Loucy (cell line): ENCODE measurements around the gene CCIN.

Experiments
- H2AFZ ChIP-seq: fragments of 200-600 bp; sonication (generic); 2 replicates; pipeline ENCODE4 v1.6.0; 2016; ENCODE audit warnings: antibody characterized with exemption, mild to moderate bottlenecking, low read length, moderate library complexity
- H3F3A ChIP-seq: fragments of 200-600 bp; 2 replicates; pipeline ENCODE4 v1.6.0; 2016; ENCODE audit warnings: antibody characterized with exemption, low read depth, mild to moderate bottlenecking
- H3K27me3 ChIP-seq: fragments of 200-600 bp; sonication (generic); 2 replicates; pipeline ENCODE4 v1.6.1; 2014; ENCODE audit warnings: low read length, mild to moderate bottlenecking; ENCODE audit not compliant: insufficient read depth, poor library complexity, severe bottlenecking
- H3K36me3 ChIP-seq: fragments of 200-600 bp; sonication (generic); 2 replicates; pipeline ENCODE4 v1.6.1; 2016; ENCODE audit warnings: low read length; ENCODE audit not compliant: insufficient read depth
- H3K4me1 ChIP-seq: fragments of 200-600 bp; sonication (generic); 2 replicates; pipeline ENCODE4 v1.5.1; 2014; ENCODE audit warnings: low read length, mild to moderate bottlenecking; ENCODE audit not compliant: insufficient read depth, poor library complexity, severe bottlenecking
- H3K4me2 ChIP-seq: fragments of 200-600 bp; sonication (generic); 2 replicates; pipeline ENCODE4 v1.6.0; 2014; ENCODE audit warnings: antibody characterized with exemption, low read length, low read depth, mild to moderate bottlenecking; ENCODE audit not compliant: poor library complexity, severe bottlenecking
- H3K4me3 ChIP-seq: fragments of 200-600 bp; sonication (generic); 2 replicates; pipeline ENCODE4 v1.5.1; 2014; ENCODE audit warnings: low read length, mild to moderate bottlenecking, mixed read lengths; ENCODE audit not compliant: poor library complexity, severe bottlenecking
- H3K79me2 ChIP-seq: fragments of 200-600 bp; sonication (generic); 2 replicates; pipeline ENCODE4 v1.6.1; 2014; ENCODE audit warnings: low read length; ENCODE audit not compliant: insufficient read depth
- H3K9ac ChIP-seq: fragments of 200-600 bp; sonication (generic); 2 replicates; pipeline ENCODE4 v1.6.0; 2014; ENCODE audit warnings: mild to moderate bottlenecking, low read depth, low read length, moderate library complexity; ENCODE audit not compliant: poor library complexity, severe bottlenecking
- H3K9me2 ChIP-seq: fragments of 200-600 bp; sonication (generic); replicated peaks from 2 replicates; pipeline ENCODE4 v1.6.1; 2016; ENCODE audit warnings: low read depth, low read length, mixed read lengths
- H3K9me3 ChIP-seq: fragments of 200-600 bp; sonication (generic); 2 replicates; pipeline ENCODE4 v1.6.1; 2014; ENCODE audit warnings: mild to moderate bottlenecking, antibody characterized with exemption, low read length, low read depth; ENCODE audit not compliant: insufficient read depth
- H4K20me1 ChIP-seq: fragments of 200-600 bp; sonication (generic); 2 replicates; pipeline ENCODE4 v1.6.0; 2014; ENCODE audit warnings: antibody characterized with exemption, low read length, mild to moderate bottlenecking; ENCODE audit not compliant: insufficient read depth, poor library complexity, severe bottlenecking
- EZH2phosphoT487 ChIP-seq: fragments of 200-600 bp; IDR thresholded peaks from 2 replicates; pipeline ENCODE4 v1.6.1; 2018; ENCODE audit warnings: antibody characterized with exemption, mild to moderate bottlenecking, moderate library complexity, borderline replicate concordance
- TF ChIP-seq, protein P1 (sequence below): fragments of 200-600 bp; sonication (generic); conservative IDR thresholded peaks from 2 replicates; pipeline ENCODE4 v1.5.1; 2014; ENCODE audit warnings: mild to moderate bottlenecking, antibody characterized with exemption, low read length

Gene CCIN

DNA sequence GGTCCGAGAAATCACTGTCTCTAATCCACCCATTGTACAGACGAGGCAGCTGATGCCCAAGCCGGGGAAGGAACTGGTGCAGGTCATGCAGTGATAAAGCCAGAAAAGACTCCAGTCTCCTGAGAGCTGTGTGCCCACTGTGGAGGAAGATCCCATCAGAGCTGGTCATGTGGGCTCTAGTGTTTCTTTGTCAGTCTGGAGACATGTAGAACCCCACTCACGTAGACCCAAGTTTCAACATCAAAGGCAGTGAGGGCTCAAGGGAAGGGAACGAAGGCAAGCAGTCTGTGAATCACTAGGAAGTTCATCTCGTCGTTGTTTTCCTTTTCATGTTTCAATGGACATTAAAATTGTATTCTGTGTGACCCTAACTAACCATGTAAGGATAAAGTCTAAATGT is 47.2 kb upstream of the CCIN start:
- H3K36me3 ChIP-seq, result no peaks in the 10 kb centered on the region; the same call in 1 of the 2 replicates
- H3K27me3 ChIP-seq, result no peaks in the 10 kb centered on the region
- peaks cover 11% of the 10 kb centered on the region for H3K4me1 ChIP-seq
- no peaks in the 10 kb centered on the region for H3K9me2 ChIP-seq
- H3K4me3 ChIP-seq, result no peak overlapping the region
- H3K79me2 ChIP-seq, result no peaks in the 10 kb centered on the region
- H3K9ac ChIP-seq, result no peak overlapping the region
- no peaks in the 10 kb centered on the region for H4K20me1 ChIP-seq
- TF ChIP-seq, protein P1, sequence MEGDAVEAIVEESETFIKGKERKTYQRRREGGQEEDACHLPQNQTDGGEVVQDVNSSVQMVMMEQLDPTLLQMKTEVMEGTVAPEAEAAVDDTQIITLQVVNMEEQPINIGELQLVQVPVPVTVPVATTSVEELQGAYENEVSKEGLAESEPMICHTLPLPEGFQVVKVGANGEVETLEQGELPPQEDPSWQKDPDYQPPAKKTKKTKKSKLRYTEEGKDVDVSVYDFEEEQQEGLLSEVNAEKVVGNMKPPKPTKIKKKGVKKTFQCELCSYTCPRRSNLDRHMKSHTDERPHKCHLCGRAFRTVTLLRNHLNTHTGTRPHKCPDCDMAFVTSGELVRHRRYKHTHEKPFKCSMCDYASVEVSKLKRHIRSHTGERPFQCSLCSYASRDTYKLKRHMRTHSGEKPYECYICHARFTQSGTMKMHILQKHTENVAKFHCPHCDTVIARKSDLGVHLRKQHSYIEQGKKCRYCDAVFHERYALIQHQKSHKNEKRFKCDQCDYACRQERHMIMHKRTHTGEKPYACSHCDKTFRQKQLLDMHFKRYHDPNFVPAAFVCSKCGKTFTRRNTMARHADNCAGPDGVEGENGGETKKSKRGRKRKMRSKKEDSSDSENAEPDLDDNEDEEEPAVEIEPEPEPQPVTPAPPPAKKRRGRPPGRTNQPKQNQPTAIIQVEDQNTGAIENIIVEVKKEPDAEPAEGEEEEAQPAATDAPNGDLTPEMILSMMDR, result no peak
- TF ChIP-seq EZH2phosphoT487, result no peak
- H3F3A ChIP-seq, result no peaks in the 10 kb centered on the region
- no peak overlapping the region for H2AFZ ChIP-seq
- no peaks in the 10 kb centered on the region for H3K9me3 ChIP-seq
- no peak overlapping the region for H3K4me2 ChIP-seq

DNA sequence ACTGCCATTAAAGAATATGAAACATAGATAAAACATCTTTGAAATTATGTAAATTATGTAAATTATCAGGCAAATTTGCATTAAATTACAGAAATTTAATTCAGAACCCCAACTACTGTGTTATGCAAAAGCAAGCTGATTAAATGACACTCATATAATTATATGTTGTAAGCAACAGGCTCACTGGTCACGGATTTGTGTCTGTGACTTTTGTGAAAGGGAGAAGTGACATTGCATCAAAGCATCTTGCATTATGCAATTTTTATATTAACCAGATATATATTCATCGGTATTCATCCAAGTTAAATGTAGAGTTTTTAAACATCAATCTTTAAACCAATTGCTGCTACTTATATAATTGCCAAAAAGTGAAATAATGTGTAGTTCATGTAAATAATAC is 45.7 kb upstream of the CCIN start:
- Histone ChIP-seq H4K20me1 (no peaks in the 10 kb centered on the region), H3K4me3 (no peak overlapping the region), H3K9me3 (no peaks in the 10 kb centered on the region), H3K9ac (no peak overlapping the region), H2AFZ (no peak overlapping the region), H3K79me2 (no peaks in the 10 kb centered on the region), H3F3A (no peaks in the 10 kb centered on the region), H3K27me3 (no peaks in the 10 kb centered on the region), H3K36me3 (no peaks in the 10 kb centered on the region; the same call in 1 of the 2 replicates), H3K4me1 (peaks cover 26% of the 10 kb centered on the region), H3K9me2 (no peaks in the 10 kb centered on the region), H3K4me2 (no peak overlapping the region)
- no peak for TF ChIP-seq EZH2phosphoT487
- TF ChIP-seq, protein P1, result no peak

DNA sequence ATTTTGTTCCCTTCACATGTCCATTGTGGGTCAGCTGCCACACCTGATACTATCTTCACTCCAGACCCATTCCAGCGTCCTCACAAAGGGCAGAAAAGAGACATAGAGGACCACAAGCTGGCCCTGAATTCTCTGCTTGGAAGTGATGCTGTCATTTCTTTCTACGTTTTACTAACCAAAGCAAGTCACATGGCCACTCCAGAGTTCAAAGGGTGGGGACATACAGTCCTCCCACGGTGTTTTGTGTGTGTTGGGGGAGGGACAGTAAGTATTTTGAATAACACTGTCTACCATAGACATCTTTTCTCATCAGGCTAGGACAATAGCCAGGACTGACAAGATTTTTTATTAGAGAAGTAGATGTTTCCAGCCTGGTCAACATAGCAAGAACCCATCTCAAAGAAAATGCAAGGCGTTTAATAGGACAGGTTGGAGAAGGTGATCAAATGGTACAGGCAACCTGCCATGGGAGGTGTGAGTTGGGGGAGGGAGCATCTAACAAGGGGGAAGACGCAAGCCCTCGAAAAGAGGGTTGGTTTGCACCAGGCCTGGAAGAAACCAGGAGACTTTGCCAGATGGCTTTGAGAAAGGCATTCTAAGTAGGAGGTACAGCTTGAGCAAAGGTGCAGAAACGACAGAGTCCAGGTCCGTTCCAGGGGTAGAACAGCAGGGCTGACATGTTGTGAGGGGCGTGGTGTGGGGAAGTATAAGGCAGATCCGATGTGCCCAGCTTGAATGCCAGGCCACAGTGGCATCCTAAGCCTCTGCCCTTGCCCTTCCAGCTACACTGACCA is 43.9 kb upstream of the CCIN start:
- no peaks in the 10 kb centered on the region for H3K9me2 ChIP-seq
- no peak overlapping the region for H3K4me2 ChIP-seq
- H3K79me2 ChIP-seq, result no peaks in the 10 kb centered on the region
- H3K9ac ChIP-seq, result no peak overlapping the region
- H3K27me3 ChIP-seq, result no peaks in the 10 kb centered on the region
- H3K9me3 ChIP-seq, result no peaks in the 10 kb centered on the region
- no peaks in the 10 kb centered on the region for H3F3A ChIP-seq
- no peak overlapping the region for H2AFZ ChIP-seq
- H4K20me1 ChIP-seq, result no peaks in the 10 kb centered on the region
- no peaks in the 10 kb centered on the region; the same call in 1 of the 2 replicates for H3K36me3 ChIP-seq
- no peak overlapping the region for H3K4me3 ChIP-seq
- H3K4me1 ChIP-seq, result peaks cover 26% of the 10 kb centered on the region
- TF ChIP-seq, protein P1, result no peak
- TF ChIP-seq EZH2phosphoT487, result no peak
